NT2/D1 (cell line): Measurements from ENCODE around the gene UPK3A.

Experiments
- YY1 ChIP-seq: IDR thresholded peaks from 2 replicates; pipeline ENCODE4 v1.6.1; 2011; ENCODE audit not compliant: insufficient read length, insufficient read depth
- ZNF274 ChIP-seq: IDR thresholded peaks from 2 replicates; pipeline ENCODE4 v1.6.1; 2011; ENCODE audit warnings: mild to moderate bottlenecking, low read depth, low read length

DNA sequence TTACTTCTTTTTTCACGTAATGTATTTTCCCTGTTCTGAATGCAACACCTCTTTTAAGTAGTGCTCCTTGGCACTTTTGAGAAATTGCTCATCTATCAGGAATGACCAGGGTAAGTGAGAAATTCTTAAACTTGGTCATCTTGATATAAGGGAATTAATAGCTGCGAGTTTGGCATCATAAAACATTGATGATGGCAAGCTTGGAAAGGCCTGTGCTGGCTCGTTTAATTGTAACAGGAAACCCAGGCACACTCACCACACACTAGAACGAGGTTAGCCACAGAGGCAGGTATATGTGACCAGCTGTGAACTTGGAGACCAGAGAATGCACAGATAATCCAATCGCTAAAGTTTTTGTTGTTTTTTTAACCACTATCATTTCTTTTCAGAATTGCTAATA is 49.3 kb downstream of the UPK3A start:
- TF ChIP-seq ZNF274 (no peak), YY1 (no peak)
